NCI-H226 (cell line): ENCODE measurements around the gene SLC3A2.
"Not testable (repeated sequence)": the region's sequence is repeated elsewhere in the genome, so short reads cannot be mapped to it uniquely, and the experiment has no call there.

Experiments
- DNase-seq: peaks from one replicate; pipeline ENCODE4 v3.0.0-alpha.2; 2015

SLC3A2 gene

DNA sequence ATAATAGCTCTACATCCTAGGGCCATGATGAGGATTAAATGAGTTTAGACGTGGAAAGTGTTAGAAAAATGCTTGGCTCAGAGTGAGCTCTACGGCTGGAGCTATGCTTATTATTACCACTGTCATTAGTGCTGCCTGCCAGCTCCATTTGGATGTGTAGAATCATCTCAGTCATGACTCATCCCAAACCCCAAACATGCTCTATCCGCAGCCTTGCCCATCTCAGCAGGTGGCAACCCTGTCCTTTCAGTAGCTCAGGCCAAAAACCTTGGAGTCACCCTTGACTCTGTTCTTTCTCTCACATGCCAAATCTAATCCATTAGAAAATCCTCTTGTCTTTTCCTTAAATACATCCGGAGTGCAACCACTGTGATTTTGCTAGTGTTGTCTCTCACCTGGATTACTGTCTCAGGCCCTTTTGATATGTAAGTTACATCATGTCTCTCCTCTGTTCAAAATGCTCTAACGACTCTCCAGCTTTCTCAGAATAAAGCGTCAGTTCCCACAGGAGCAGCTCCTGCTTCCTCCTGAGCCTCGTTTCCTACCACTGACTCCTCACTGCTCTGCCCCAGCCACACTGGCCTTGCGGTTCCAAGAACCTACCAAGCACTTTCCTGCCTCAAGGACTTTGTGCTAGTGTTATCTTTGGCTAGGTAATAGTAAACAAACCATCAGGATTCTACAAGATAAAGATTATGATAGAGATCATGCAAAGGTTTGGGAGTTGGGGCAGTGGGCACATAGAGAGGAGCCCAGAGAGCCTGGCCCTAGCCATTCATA, 51.0 kb downstream of the SLC3A2 start:
- DNase-seq = no peak

DNA sequence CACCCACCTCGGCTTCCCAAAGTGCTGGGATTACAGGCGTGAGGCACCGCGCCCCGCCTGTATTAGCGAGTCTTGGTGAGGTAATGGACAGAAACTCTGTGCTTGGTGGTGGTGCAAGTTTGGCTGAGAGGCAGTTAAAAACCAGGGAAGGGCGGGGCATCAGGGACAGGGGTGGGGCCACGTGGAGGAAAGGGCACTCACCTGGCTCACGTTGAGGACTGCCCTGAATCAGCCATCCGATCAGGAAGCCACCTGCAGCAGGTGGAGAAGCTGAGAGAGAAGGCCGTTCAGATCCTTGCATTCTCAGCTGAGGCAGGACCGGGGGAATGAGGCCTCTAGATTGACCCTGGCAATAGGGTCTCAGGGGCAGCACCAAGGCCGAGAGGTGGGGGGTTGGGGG, 52.6 kb downstream of the SLC3A2 start:
- no peak for DNase-seq

DNA sequence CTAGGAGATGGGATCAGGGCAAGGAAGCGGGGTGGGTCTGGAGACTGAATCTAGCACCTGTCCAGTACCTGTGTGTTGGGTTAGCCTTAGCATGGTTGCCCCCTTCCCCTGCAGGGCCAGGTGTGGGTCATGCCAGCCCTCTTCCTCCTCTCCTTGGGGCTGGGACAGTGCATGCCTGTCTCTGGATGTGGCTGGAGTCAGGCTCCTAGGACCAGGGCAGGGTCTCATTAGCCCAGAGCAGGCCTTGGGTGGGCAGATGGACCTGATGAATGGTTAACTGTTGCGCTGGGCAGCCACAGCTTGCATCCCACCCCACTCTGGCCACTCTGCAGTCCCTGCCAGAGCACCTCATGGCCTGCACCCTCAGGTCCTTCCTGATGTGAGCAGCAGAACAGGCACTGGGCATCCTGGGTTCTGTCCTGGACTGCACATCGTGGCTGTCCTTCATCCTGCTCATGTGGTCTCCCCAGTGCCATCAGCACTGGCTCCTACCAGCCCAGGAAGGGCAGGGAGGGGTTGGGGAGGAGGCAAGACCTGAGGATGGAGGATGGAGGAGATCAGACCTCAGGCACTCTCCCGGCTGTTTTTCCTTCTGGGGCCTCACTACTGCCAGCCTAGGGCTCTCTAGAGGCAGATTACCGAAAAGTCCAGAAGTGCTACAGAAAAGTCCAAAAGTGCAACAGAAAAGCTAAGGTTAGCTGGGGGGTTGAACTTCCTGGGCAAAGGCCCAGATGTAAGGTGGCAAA, 53.2 kb downstream of the SLC3A2 start:
- DNase-seq = no peak

DNA sequence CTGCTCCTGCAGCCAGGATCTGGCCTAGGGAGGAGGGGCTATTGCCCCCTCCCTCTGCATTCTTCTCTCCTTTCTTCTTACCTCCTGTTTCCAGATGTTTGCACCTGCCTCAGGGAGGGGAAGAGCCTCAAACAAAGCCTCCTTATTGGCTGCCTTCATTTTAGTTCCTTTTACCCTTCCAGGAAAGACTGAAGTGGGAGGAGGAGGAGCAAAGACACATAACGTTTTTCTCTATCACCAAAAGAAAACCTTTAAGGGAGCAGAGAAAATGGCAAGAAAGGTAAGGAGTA, 53.7 kb downstream of the SLC3A2 start:
- no peak for DNase-seq

DNA sequence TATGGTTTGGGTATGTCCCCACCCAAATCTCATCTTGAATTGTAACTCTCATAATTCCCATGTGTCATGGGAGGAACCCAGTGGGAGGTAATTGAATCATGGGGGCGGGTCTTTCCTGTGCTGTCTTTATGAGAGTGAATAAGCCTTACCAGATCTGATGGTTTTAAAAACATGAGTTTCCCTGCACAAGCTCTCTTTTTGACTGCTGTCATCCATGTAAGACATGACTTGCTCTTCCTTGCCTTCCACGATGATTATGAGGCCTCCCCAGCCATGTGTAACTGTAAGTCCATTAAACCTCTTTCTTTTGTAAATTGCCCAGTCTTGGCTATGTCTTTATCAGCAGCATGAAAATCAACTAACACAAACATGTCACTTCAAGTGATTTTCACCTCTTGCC, 56.8 kb downstream of the SLC3A2 start:
- DNase-seq = not testable (repeated sequence)
